Muscle of arm (tissue), 12 donors: ENCODE results near the gene BMPR1A. TPM values are rescaled to one million over a fixed set of nuclear protein-coding genes. Genes with fewer than 3 reads are reported as not detected.
"Not testable (repeated sequence)": the region's sequence is repeated elsewhere in the genome, so short reads cannot be mapped to it uniquely, and the experiment has no call there.

Source experiments
- DNase-seq: peaks from one replicate; pipeline ENCODE4 v3.0.0-alpha.2; 2013
- polyA plus RNA-seq, 12 donors: library from polyadenylated mRNA; unstranded; fragments of 120-200 nt; gene quantifications; one replicate each; pipeline ENCODE4 v1.2.1, GENCODE V29; 2013; ENCODE audit not compliant: insufficient read length in 12 of 12

The BMPR1A gene
- polyA plus RNA-seq, 12 donors: 16.3 to 65.1 (median 55.2) TPM; not detected in 1

- DNase-seq: no peak
Observed at GRCh38 chr10:86727470-86727869, 28.9 kb upstream of the BMPR1A start.

GRCh38 chr10:86728056-86728455 is 28.4 kb upstream of the BMPR1A start:
- no peak for DNase-seq

GRCh38 chr10:86729677-86730076 is 26.7 kb upstream of the BMPR1A start:
- no peak for DNase-seq

GRCh38 chr10:86730227-86730626 is 26.2 kb upstream of the BMPR1A start:
- no peak for DNase-seq

- DNase-seq: no peak
Observed at GRCh38 chr10:86732771-86733170, 23.6 kb upstream of the BMPR1A start.

GRCh38 chr10:86733260-86733671 is 23.2 kb upstream of the BMPR1A start:
- DNase-seq: peak; percentile 47

- DNase-seq: no peak
Observed at GRCh38 chr10:86734207-86734988, 22.0 kb upstream of the BMPR1A start.

- DNase-seq: not testable (repeated sequence)
Observed at GRCh38 chr10:86735278-86735677, 21.1 kb upstream of the BMPR1A start.

- no peak for DNase-seq
Observed at GRCh38 chr10:86742230-86742629, 14.2 kb upstream of the BMPR1A start.

- DNase-seq: no peak
Observed at GRCh38 chr10:86744067-86744725, 12.2 kb upstream of the BMPR1A start.

GRCh38 chr10:86747796-86748581 is 8.4 kb upstream of the BMPR1A start:
- no peak for DNase-seq

- DNase-seq: no peak
Observed at GRCh38 chr10:86749854-86750253, 6.6 kb upstream of the BMPR1A start.

GRCh38 chr10:86751477-86751876 is 4.9 kb upstream of the BMPR1A start:
- no peak for DNase-seq

- no peak for DNase-seq
Observed at GRCh38 chr10:86752311-86752710, 4.1 kb upstream of the BMPR1A start.

- DNase-seq: no peak
Observed at GRCh38 chr10:86753051-86753450, 3.4 kb upstream of the BMPR1A start.

- no peak for DNase-seq
Observed at GRCh38 chr10:86753638-86754434, 2.6 kb upstream of the BMPR1A start.

GRCh38 chr10:86755454-86755739 is 1.0 kb upstream of the BMPR1A start:
- no peak for DNase-seq

- peak; percentile 93 for DNase-seq
Observed at GRCh38 chr10:86755740-86756510, 494 bp upstream of the BMPR1A start.

GRCh38 chr10:86757113-86757972 is 924 bp downstream of the BMPR1A start:
- peak; percentile 79 for DNase-seq
